Measurements from ENCODE around the gene MED12.

MED12 gene

GRCh38 chrX:71099736-71100135, 18.7 kb upstream of the MED12 start:
- in situ Hi-C loops (cut with MboI; ENCODE audit: low sequenced_read_pairs) = no loop called here
- Histone ChIP-seq H3K27me3 (ENCODE audit: low read depth) (no peaks in the 10 kb centered on the region), H3K4me1 (peaks cover 15% of the 10 kb centered on the region), H3K36me3 (replicated peaks) (no peaks in the 10 kb centered on the region), H3K4me3 (no peak overlapping the region), H3K9me3 (no peaks in the 10 kb centered on the region)
- DNase-seq (ENCODE audit: low spot score in 2 of 2) = no peak

DNA sequence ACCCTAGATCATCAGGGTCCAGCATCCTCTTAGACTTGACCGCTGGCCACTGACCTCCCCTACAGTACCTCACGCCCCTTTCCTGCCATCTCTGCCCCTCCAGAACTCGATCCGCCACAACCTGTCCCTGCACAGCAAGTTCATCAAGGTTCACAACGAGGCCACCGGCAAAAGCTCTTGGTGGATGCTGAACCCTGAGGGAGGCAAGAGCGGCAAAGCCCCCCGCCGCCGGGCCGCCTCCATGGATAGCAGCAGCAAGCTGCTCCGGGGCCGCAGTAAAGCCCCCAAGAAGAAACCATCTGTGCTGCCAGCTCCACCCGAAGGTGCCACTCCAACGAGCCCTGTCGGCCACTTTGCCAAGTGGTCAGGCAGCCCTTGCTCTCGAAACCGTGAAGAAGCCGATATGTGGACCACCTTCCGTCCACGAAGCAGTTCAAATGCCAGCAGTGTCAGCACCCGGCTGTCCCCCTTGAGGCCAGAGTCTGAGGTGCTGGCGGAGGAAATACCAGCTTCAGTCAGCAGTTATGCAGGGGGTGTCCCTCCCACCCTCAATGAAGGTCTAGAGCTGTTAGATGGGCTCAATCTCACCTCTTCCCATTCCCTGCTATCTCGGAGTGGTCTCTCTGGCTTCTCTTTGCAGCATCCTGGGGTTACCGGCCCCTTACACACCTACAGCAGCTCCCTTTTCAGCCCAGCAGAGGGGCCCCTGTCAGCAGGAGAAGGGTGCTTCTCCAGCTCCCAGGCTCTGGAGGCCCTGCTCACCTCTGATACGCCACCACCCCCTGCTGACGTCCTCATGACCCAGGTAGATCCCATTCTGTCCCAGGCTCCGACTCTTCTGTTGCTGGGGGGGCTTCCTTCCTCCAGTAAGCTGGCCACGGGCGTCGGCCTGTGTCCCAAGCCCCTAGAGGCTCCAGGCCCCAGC, 17.6 kb upstream of the MED12 start:
- Histone ChIP-seq H3K4me1 (peaks cover 11% of the 10 kb centered on the region), H3K9me3 (no peaks in the 10 kb centered on the region), H3K27me3 (ENCODE audit: low read depth) (no peaks in the 10 kb centered on the region), H3K4me3 (no peak overlapping the region), H3K36me3 (replicated peaks) (no peaks in the 10 kb centered on the region)
- in situ Hi-C loops (cut with MboI; ENCODE audit: low sequenced_read_pairs) = no loop called here
- DNase-seq (ENCODE audit: low spot score in 2 of 2) = no peak

- Histone ChIP-seq H3K4me3 (no peak overlapping the region), H3K9me3 (no peaks in the 10 kb centered on the region), H3K36me3 (replicated peaks) (no peaks in the 10 kb centered on the region), H3K27me3 (ENCODE audit: low read depth) (no peaks in the 10 kb centered on the region), H3K4me1 (peaks cover 11% of the 10 kb centered on the region)
- no peak for DNase-seq (ENCODE audit: low spot score in 2 of 2)
- in situ Hi-C loops (cut with MboI; ENCODE audit: low sequenced_read_pairs) = no loop called here
Observed at GRCh38 chrX:71102292-71102691, 16.1 kb upstream of the MED12 start.

- in situ Hi-C loops (cut with MboI; ENCODE audit: low sequenced_read_pairs) = no loop called here
- peak in 1 of 2 experiments; percentile 65 for DNase-seq (ENCODE audit: low spot score in 2 of 2)
- Histone ChIP-seq H3K27me3 (ENCODE audit: low read depth) (no peaks in the 10 kb centered on the region), H3K4me3 (no peak overlapping the region), H3K4me1 (peaks cover 11% of the 10 kb centered on the region), H3K36me3 (replicated peaks) (no peaks in the 10 kb centered on the region), H3K9me3 (no peaks in the 10 kb centered on the region)
Observed at GRCh38 chrX:71103110-71103983, 15.0 kb upstream of the MED12 start.

GRCh38 chrX:71105628-71106027, 12.8 kb upstream of the MED12 start:
- no peak overlapping the region for H3K4me3 ChIP-seq
- no peaks in the 10 kb centered on the region for H3K27me3 ChIP-seq (ENCODE audit: low read depth)
- in situ Hi-C loops (cut with MboI; ENCODE audit: low sequenced_read_pairs) = no loop called here

DNA sequence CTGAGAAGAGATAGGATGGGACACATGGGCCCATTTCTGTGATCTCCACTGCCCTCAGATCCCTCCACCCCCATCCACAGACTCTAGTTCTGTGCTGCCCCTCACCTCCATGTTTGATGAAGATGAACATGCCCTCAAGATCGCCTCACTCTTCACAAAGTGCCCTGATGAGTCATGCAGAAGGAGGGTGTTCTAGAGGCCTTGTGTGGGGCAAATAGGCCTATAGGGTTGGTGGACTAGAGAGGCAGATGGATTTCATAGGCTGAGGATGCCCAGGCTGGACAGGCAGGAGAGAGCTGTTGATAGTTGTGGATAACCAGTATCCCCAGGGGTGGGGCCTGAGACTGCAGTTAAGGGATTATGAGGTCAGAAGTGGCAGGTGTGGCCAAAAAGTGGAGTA, 12.0 kb upstream of the MED12 start, which contains the start of gene CXorf65:
Gene CXorf65 (minus strand): TSS at position 314 of the 400 bp plus-strand sequence. CDS start 184 bp downstream, at position 130.
- Histone ChIP-seq H3K36me3 (replicated peaks) (no peaks in the 10 kb centered on the region), H3K9me3 (no peaks in the 10 kb centered on the region), H3K4me1 (peaks cover 11% of the 10 kb centered on the region), H3K27me3 (ENCODE audit: low read depth) (no peaks in the 10 kb centered on the region), H3K4me3 (no peak within 1 kb of the TSS)
- in situ Hi-C loops (cut with MboI; ENCODE audit: low sequenced_read_pairs) = no loop called here
- DNase-seq (ENCODE audit: low spot score in 2 of 2) = no peak

More at GRCh38 chrX:71105628-71106027, 12.8 kb upstream of the MED12 start:
- Histone ChIP-seq H3K36me3 (replicated peaks) (no peaks in the 10 kb centered on the region), H3K4me1 (peaks cover 11% of the 10 kb centered on the region), H3K9me3 (no peaks in the 10 kb centered on the region)
- no peak for DNase-seq (ENCODE audit: low spot score in 2 of 2)

GRCh38 chrX:71107245-71107644, 11.2 kb upstream of the MED12 start:
- Histone ChIP-seq H3K36me3 (replicated peaks) (no peaks in the 10 kb centered on the region), H3K4me3 (no peak overlapping the region), H3K9me3 (no peaks in the 10 kb centered on the region), H3K4me1 (peaks cover 11% of the 10 kb centered on the region), H3K27me3 (ENCODE audit: low read depth) (no peaks in the 10 kb centered on the region)
- in situ Hi-C loops (cut with MboI; ENCODE audit: low sequenced_read_pairs) = no loop called here
- no peak for DNase-seq (ENCODE audit: low spot score in 2 of 2)

DNA sequence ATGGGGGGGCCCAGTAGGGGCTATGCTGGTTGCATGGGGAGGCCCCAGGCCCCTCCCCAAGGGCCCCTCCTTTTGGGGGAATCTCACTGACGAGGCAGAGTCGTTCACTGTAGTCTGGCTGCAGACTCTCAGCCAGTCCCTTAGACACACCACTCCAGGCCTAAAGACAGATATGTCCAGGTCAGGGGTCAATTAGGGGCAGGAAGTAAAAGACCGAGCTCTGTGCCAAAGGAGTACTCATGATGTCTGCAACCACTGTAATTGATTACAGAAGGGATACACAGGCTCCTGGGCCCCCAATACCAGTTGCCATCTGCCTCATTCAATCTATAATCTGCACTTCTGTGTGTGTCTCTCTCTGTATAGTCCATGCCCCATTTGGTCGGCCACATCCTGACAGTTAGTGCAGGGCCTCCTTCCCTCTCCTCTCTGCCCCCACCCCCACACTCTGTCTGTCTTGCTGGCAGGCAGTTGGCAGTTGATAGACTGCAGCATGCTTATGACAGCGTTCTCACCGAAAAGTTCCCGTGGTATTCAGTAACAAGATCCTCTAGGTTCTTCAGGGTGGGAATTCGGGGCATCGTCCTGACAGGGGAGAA, 10.5 kb upstream of the MED12 start:
- Histone ChIP-seq H3K9me3 (no peaks in the 10 kb centered on the region), H3K4me1 (peaks cover 11% of the 10 kb centered on the region), H3K36me3 (replicated peaks) (no peaks in the 10 kb centered on the region), H3K27me3 (ENCODE audit: low read depth) (no peaks in the 10 kb centered on the region), H3K4me3 (no peak overlapping the region)
- in situ Hi-C loops (cut with MboI; ENCODE audit: low sequenced_read_pairs) = no loop called here
- DNase-seq (ENCODE audit: low spot score in 2 of 2) = no peak

GRCh38 chrX:71109051-71109450, 9.3 kb upstream of the MED12 start:
- H3K4me3 ChIP-seq = no peak overlapping the region
- DNase-seq (ENCODE audit: low spot score in 2 of 2) = no peak
- no peaks in the 10 kb centered on the region for H3K36me3 ChIP-seq (replicated peaks)
- peaks cover 3% of the 10 kb centered on the region for H3K4me1 ChIP-seq
- H3K9me3 ChIP-seq = no peaks in the 10 kb centered on the region
- in situ Hi-C loops (cut with MboI; ENCODE audit: low sequenced_read_pairs) = no loop called here
- no peaks in the 10 kb centered on the region for H3K27me3 ChIP-seq (ENCODE audit: low read depth)

DNA sequence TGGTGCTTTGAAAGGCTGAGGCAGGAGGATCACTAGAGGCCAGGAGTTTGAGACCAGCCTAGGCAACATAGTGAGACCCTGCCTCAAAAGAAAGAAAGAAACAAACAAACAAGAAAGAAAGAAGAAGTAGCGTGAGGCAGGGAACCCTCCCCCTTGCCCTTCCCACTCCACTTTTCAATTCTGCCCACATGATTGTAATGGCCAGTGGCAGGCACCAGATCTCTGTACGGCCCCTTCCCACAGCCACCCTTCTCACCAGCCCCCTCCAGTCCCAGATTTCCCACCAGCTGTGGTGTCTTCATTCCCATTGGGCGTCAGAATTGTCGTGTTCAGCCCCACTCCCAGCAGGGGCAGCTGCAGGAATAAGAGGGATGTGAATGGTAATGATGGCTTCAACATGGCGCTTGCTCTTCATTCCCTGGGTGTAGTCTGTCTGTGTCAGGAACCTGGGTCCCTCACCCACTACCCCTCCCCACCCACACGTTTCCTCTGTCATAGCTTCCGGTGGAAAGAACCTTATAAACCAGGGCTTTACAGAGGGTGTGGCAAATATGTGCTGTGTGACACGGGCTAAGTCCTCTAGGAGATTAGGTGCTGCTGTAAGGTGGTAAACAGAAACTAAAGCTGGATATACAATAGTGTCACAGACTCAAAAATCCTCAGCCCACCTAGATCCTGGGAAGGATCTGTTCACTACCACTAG, 7.1 kb upstream of the MED12 start, which contains the start of gene IL2RG:
Gene IL2RG (minus strand): TSS at position 437 of the 703 bp plus-strand sequence. CDS start 38 bp downstream, at position 399.
- H3K4me3 ChIP-seq = no peak within 1 kb of the TSS
- no peaks in the 10 kb centered on the region for H3K4me1 ChIP-seq
- no peaks in the 10 kb centered on the region for H3K36me3 ChIP-seq (replicated peaks)
- no peak for DNase-seq (ENCODE audit: low spot score in 2 of 2)
- in situ Hi-C loops (cut with MboI; ENCODE audit: low sequenced_read_pairs) = no loop called here
- no peaks in the 10 kb centered on the region for H3K9me3 ChIP-seq
- H3K27me3 ChIP-seq (ENCODE audit: low read depth) = no peaks in the 10 kb centered on the region

GRCh38 chrX:71111921-71112431, 6.4 kb upstream of the MED12 start:
- DNase-seq (ENCODE audit: low spot score in 2 of 2) = no peak
- no peaks in the 10 kb centered on the region for H3K9me3 ChIP-seq
- in situ Hi-C loops (cut with MboI; ENCODE audit: low sequenced_read_pairs) = no loop called here
- no peaks in the 10 kb centered on the region for H3K36me3 ChIP-seq (replicated peaks)
- H3K27me3 ChIP-seq (ENCODE audit: low read depth) = no peaks in the 10 kb centered on the region
- peaks cover under 1% of the 10 kb centered on the region for H3K4me1 ChIP-seq
- H3K4me3 ChIP-seq = no peak overlapping the region

GRCh38 chrX:71117358-71117757, 1.0 kb upstream of the MED12 start:
- peaks cover 18% of the 10 kb centered on the region for H3K4me1 ChIP-seq
- H3K9me3 ChIP-seq = no peaks in the 10 kb centered on the region
- in situ Hi-C loops (cut with MboI; ENCODE audit: low sequenced_read_pairs) = no loop called here
- H3K27me3 ChIP-seq (ENCODE audit: low read depth) = no peaks in the 10 kb centered on the region
- peaks cover 32% of the 10 kb centered on the region for H3K36me3 ChIP-seq (replicated peaks)
- no peak overlapping the region for H3K4me3 ChIP-seq
- DNase-seq (ENCODE audit: low spot score in 2 of 2) = peak in 1 of 2 experiments; percentile 35
